ENCODE measurements around the gene PTTG1IP.
A peak's percentile ranks its signal among the peaks of the same experiment; 100 is the strongest.

The PTTG1IP gene

DNA sequence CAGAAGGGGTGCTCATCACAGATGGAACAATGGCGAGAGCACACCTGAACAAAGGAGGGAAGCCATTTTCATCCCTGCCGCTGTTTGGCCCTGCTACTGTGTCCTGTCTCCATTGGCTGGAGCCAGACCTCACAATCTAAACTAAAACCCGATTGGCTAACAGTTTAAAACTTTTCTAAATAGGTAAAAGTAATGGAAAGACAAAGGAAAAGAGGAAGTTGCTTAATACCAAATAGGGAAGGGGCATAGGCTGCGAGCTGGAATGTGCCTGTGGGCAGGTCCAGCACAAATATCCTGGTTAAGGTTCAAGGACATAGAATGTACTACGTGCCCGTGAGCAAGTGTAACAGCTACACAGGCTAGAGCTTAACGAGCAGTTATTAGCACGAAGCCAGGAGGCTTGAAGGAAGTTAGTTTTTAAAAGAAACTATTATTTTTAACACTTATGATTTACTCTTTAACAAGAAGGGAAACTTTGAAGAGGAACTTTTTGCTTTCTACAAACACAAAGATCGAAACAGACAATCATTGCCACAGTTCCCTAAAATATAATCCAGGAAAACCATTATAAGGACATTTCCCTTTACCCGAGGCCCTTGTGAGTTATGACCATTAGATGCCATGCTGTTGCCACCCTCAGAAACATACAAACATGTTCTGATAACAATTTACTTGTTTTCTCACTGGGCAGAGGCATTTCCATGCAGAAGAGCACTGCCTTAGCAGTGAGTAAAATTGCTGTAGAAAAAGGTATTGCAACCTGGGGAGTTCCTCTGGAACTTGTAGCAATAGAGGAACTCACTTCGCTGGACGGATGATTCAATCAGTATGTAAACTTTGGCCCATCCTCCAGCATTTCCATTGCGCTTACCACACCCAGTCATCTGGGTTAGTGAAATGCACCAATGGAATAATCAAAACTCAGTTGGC, 4.8 kb upstream of the PTTG1IP start:
- TF ChIP-seq, protein P1, sequence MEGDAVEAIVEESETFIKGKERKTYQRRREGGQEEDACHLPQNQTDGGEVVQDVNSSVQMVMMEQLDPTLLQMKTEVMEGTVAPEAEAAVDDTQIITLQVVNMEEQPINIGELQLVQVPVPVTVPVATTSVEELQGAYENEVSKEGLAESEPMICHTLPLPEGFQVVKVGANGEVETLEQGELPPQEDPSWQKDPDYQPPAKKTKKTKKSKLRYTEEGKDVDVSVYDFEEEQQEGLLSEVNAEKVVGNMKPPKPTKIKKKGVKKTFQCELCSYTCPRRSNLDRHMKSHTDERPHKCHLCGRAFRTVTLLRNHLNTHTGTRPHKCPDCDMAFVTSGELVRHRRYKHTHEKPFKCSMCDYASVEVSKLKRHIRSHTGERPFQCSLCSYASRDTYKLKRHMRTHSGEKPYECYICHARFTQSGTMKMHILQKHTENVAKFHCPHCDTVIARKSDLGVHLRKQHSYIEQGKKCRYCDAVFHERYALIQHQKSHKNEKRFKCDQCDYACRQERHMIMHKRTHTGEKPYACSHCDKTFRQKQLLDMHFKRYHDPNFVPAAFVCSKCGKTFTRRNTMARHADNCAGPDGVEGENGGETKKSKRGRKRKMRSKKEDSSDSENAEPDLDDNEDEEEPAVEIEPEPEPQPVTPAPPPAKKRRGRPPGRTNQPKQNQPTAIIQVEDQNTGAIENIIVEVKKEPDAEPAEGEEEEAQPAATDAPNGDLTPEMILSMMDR (conservative IDR thresholded peaks at IDR 0.05; ENCODE audit: low read depth, low read length), result no peak
- H3K4me3 ChIP-seq (ENCODE audit: low read depth, low read length), result no peak overlapping the region
- DNase-seq (ENCODE audit: low read depth), result peak; percentile 56

DNA sequence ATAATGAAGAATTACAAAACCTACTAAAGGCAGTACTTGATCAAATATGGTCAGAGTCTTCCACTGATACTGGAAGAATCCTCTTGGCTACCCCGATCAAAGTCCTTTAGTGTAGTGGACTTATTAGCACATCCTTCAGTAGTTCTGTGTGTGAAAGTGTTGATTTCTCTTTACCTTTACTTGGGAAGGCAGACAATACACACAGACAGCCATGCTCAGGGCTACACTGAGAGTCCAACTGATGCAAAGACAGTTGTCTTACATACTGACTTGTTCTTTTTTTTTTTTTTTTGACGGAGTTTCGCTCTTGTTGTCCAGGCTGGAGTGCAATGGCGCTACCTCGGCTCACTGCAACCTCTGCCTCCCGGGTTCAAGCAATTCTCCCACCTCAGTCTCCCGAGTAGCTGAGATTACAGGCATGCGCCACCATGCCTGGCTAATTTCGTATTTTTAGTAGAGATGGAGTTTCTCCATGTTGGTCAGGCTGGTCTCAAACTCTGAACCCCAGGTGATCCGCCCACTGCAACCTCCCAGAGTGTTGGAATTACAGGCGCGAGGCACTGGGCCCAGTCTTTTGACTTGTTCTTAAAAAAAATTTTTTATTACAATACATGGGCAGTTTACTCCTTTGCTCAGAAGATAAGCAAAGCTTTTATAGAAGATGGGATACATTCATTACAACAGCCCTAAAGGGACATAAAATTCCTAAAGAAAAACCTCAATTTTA, 3.5 kb upstream of the PTTG1IP start:
- no peak overlapping the region for H3K4me3 ChIP-seq (ENCODE audit: low read depth, low read length)
- DNase-seq (ENCODE audit: low read depth), result no peak
- TF ChIP-seq, protein P1 (conservative IDR thresholded peaks at IDR 0.05; ENCODE audit: low read depth, low read length), result no peak

DNA sequence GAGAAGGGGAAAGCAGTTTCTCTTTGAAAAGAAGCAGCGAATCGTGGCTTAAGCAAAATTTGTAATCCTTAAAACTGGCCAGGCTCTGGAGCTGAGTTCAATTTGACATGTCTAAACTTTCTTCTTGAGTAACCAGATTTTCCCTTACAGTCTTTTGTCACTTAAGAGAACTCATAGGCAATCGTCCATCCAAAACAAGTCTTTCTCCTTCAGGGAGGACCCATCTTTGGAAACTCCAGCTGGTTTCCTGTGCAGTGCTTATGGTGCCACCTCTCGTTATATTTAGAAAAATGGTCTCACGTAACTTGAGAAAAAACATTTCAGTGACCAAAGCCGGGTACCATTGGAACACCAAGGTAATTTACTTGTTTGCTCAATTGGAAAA, 1.8 kb upstream of the PTTG1IP start:
- peak overlapping the region; percentile 85 for H3K4me3 ChIP-seq (ENCODE audit: low read depth, low read length)

DNA sequence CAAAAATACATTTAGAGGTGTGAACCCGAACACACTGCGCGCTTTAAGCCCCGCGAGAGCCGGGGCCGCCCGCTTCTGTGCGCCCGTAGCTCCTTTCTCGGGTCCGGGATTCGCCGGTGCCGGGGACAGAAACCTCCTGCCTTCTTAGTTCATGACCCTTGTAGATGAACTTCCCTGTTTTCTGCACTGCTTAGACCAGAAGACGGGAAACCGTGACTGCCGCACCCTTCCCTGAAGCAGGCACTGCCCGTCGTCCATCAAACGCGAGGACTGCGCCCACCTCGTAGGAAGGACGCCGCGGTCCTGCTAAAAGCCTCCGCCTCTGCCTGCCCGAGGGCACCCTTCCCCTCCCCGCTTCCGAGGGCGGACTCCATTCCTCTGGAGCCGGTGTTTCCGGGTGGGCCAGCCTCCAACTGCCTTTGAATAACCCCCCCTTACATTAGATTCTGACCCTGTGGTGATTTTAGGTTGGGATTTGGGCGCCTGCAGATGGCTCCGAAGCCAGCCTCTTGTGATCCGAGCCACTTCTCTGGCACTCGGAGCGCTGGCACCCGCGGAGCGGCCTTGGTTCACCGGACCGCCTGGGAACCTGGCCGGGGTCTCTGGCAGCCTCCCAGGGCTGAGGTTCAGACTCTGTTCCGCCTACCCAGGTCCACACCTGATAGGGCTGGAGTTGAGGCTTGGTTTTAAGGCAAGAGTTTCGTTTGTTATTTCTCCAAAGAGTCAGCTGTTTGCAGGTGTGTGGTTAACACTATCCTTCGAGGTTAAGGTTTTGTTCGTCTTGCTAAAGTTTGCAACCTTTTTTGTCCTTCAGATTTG, 1.2 kb upstream of the PTTG1IP start:
- H3K4me3 ChIP-seq (ENCODE audit: low read depth, low read length), result peak overlapping the region; percentile 85
- TF ChIP-seq, protein P1 (conservative IDR thresholded peaks at IDR 0.05; ENCODE audit: low read depth, low read length), result no peak
- no peak for DNase-seq (ENCODE audit: low read depth)

More for the DNA sequence above, 1.8 kb upstream of the PTTG1IP start:
- peak; percentile 66 for DNase-seq (ENCODE audit: low read depth)
- TF ChIP-seq, protein P1 (conservative IDR thresholded peaks at IDR 0.05; ENCODE audit: low read depth, low read length), result peak; percentile 35

DNA sequence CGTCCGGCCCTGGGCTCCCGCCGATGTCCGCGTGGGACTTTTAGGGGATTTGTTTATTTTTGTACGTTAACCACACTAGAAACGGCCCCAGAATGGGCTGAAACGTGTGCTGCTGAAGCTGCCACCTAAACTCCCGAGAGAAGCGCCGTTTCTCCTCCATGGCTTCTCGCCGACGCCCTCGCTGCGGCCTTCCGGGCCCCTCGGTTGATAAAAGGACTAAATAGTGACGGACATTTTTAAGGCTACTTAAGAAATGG, 678 bp upstream of the PTTG1IP start:
- TF ChIP-seq, protein P1 (conservative IDR thresholded peaks at IDR 0.05; ENCODE audit: low read depth, low read length), result no peak
- H3K4me3 ChIP-seq (ENCODE audit: low read depth, low read length), result peak overlapping the region; percentile 85
- no peak for DNase-seq (ENCODE audit: low read depth)

DNA sequence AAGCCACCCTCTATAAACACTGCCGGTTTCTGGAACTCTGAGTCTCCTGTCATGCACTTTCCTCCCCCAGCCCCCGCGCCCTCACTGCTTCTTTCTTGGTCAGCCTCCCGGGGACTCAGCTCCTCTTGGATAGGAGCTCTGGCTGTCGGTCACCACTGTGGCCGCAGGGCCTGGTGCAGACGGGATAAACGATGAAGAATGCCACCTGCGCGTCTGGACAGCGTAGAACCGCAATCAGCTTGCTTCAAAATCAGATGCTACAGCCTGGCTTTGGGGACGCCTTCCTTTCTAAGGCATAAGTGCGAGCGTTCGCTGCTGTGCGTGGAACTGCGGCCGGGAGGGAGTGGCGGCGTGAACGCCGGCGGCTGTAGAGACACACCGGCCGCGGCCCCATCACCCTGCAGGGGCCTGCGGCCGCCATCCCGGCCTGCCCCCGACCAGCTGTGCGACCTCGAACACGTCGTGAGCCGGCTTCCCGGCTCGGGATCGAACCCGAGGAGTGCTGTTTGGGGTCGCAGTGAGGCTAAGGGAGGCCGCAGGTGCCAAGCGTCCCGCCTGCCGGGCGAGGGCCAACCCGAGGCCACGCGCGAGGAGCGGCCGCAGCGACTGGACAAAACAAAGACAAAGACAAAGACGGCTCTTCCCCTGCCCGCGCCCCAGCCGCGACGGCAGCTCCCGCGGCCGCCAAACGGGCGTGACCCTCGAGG, 688 bp downstream of the PTTG1IP start:
- TF ChIP-seq, protein P1 (conservative IDR thresholded peaks at IDR 0.05; ENCODE audit: low read depth, low read length), result no peak
- peak; percentile 46 for DNase-seq (ENCODE audit: low read depth)

More for the DNA sequence above, 688 bp downstream of the PTTG1IP start:
- peak overlapping the region; percentile 85 for H3K4me3 ChIP-seq (ENCODE audit: low read depth, low read length)

All from choroid plexus epithelial cell (primary cell).